ENCODE results near the gene ARL6IP5.
A peak's percentile ranks its signal among the peaks of the same experiment; 100 is the strongest.

ARL6IP5 gene

GRCh38 chr3:69118555-69118954 is 33.8 kb downstream of the ARL6IP5 start:
- DNase-seq: no peak

- no peak for DNase-seq
Measured at GRCh38 chr3:69119138-69119537, 34.4 kb downstream of the ARL6IP5 start.

- no peak for DNase-seq
Measured at GRCh38 chr3:69119681-69120080, 34.9 kb downstream of the ARL6IP5 start.

- peak; percentile 49 for DNase-seq
Measured at GRCh38 chr3:69120879-69121464, 36.2 kb downstream of the ARL6IP5 start.

GRCh38 chr3:69121513-69121912 is 36.8 kb downstream of the ARL6IP5 start:
- DNase-seq: no peak

GRCh38 chr3:69121950-69122349 is 37.2 kb downstream of the ARL6IP5 start:
- DNase-seq: no peak

- no peak for DNase-seq
Measured at GRCh38 chr3:69122403-69122802, 37.7 kb downstream of the ARL6IP5 start, which contains the start of gene LMOD3. TSS of gene LMOD3 (minus strand) at chr3:69122595. CDS start at chr3:69122386, 209 bp downstream.

GRCh38 chr3:69126216-69126615 is 41.5 kb downstream of the ARL6IP5 start:
- DNase-seq: no peak

GRCh38 chr3:69126999-69127398 is 42.3 kb downstream of the ARL6IP5 start:
- no peak for DNase-seq

GRCh38 chr3:69128509-69128908 is 43.8 kb downstream of the ARL6IP5 start:
- DNase-seq: no peak

GRCh38 chr3:69129531-69129930 is 44.8 kb downstream of the ARL6IP5 start:
- DNase-seq: no peak

- no peak for DNase-seq
Measured at GRCh38 chr3:69130689-69131088, 46.0 kb downstream of the ARL6IP5 start.

GRCh38 chr3:69137005-69137404 is 52.3 kb downstream of the ARL6IP5 start:
- DNase-seq: no peak

- DNase-seq: no peak
Measured at GRCh38 chr3:69137412-69137811, 52.7 kb downstream of the ARL6IP5 start.

- no peak for DNase-seq
Measured at GRCh38 chr3:69141313-69141712, 56.6 kb downstream of the ARL6IP5 start.

GRCh38 chr3:69142090-69142489 is 57.4 kb downstream of the ARL6IP5 start:
- no peak for DNase-seq

- DNase-seq: no peak
Measured at GRCh38 chr3:69142797-69143454, 58.2 kb downstream of the ARL6IP5 start.

- peak; percentile 21 for DNase-seq
Measured at GRCh38 chr3:69143612-69144011, 58.9 kb downstream of the ARL6IP5 start.

GRCh38 chr3:69144631-69145245 is 60.0 kb downstream of the ARL6IP5 start:
- peak; percentile 14 for DNase-seq

GRCh38 chr3:69145688-69146087 is 61.0 kb downstream of the ARL6IP5 start:
- no peak for DNase-seq

- DNase-seq: no peak
Measured at GRCh38 chr3:69149586-69149985, 64.8 kb downstream of the ARL6IP5 start.

Measured in NCI-H1105 treated with DMSO at 0.1 percent for 48 hours (cell line).